Measurements from ENCODE around the gene FBXW10B.
"Not testable (repeated sequence)": the region's sequence is repeated elsewhere in the genome, so short reads cannot be mapped to it uniquely, and the experiment has no call there.

FBXW10B gene, protein sequence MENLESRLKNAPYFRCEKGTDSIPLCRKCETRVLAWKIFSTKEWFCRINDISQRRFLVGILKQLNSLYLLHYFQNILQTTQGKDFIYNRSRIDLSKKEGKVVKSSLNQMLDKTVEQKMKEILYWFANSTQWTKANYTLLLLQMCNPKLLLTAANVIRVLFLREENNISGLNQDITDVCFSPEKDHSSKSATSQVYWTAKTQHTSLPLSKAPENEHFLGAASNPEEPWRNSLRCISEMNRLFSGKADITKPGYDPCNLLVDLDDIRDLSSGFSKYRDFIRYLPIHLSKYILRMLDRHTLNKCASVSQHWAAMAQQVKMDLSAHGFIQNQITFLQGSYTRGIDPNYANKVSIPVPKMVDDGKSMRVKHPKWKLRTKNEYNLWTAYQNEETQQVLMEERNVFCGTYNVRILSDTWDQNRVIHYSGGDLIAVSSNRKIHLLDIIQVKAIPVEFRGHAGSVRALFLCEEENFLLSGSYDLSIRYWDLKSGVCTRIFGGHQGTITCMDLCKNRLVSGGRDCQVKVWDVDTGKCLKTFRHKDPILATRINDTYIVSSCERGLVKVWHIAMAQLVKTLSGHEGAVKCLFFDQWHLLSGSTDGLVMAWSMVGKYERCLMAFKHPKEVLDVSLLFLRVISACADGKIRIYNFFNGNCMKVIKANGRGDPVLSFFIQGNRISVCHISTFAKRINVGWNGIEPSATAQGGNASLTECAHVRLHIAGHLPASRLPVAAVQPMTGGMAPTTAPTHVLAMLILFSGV

DNA sequence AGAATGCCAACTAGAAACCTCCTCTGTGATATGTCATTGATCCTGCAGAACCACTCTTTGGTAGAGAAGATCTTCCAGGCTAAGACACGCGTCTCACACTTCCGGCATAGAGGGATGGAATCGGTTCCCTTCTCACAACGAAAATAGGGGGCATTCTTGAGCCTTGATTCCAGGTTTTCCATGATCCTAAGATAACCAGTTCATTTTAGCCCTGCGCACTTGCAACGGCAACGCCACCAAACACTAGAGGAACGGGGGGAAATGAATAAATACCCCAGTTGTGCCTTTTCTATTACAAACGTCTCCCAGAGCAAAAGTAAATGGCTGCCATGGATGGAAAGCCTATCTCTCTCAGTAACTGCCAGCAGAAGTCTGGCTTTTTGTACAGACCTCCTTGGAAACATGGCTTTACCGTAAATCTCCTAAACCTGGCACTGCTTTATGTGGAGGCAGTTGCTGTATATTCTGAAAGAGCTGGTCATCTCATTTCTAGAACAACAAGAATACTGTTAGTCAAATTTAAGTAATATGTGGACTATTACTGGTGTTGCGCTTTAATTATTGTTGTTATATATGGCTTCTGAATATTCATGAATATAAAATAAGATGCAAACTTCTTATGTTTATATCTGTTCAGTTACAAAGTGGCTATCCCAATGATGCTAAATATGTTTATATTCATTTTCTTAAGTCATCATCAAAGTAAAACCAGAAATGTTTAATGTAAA is at the start of gene FBXW10B:
Gene FBXW10B, minus strand, starts transcription at position 374 of the 728 bp plus-strand sequence. Its CDS starts 192 bp downstream, at position 182.
- not testable (repeated sequence) for H3K9me3 ChIP-seq (ENCODE audit: low read length); H3K79me2 ChIP-seq (ENCODE audit: insufficient read depth, low read length); H3K4me1 ChIP-seq (ENCODE audit: insufficient read depth, low read length, severe bottlenecking); H3K36me3 ChIP-seq (ENCODE audit: insufficient read depth, low read length); H3K27ac ChIP-seq (ENCODE audit: low read depth, low read length, poor library complexity, severe bottlenecking); H2AFZ ChIP-seq (ENCODE audit: low read length); H4K20me1 ChIP-seq (ENCODE audit: insufficient read depth, low read length); H3K9me2 ChIP-seq (ENCODE audit: low read depth, low read length); H3F3A ChIP-seq (ENCODE audit: insufficient read depth, low read length); H3K27me3 ChIP-seq (ENCODE audit: insufficient read depth, low read length); H3K4me2 ChIP-seq (ENCODE audit: low read length); H3K9ac ChIP-seq (ENCODE audit: low read length); H3K4me3 ChIP-seq (ENCODE audit: low read depth, low read length, poor library complexity, severe bottlenecking)

DNA sequence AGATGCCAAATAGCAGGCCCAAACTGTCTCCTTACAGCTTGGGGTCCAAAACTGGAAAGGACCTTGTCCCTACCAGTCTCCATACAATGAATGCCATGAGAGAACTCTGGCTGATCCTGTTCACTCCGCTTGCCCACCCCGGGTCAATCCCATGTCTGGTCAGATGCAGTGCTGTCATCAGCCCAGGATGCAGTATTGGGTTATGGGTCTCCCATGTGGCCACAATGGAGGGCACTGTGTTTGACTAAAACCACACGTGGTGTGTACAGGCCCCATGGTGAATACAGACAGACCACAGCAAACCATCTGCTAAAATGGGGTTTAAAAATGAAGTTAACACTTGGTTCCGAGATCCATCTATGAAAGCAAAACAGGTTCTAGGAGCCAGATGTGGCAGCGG is 44.2 kb upstream of the FBXW10B start:
- no peaks in the 10 kb centered on the region for H3K79me2 ChIP-seq (ENCODE audit: insufficient read depth, low read length)
- TF ChIP-seq EZH2 (IDR thresholded peaks at IDR 0.05; ENCODE audit: borderline replicate concordance, low read length) = no peak
- TF ChIP-seq, protein P1, sequence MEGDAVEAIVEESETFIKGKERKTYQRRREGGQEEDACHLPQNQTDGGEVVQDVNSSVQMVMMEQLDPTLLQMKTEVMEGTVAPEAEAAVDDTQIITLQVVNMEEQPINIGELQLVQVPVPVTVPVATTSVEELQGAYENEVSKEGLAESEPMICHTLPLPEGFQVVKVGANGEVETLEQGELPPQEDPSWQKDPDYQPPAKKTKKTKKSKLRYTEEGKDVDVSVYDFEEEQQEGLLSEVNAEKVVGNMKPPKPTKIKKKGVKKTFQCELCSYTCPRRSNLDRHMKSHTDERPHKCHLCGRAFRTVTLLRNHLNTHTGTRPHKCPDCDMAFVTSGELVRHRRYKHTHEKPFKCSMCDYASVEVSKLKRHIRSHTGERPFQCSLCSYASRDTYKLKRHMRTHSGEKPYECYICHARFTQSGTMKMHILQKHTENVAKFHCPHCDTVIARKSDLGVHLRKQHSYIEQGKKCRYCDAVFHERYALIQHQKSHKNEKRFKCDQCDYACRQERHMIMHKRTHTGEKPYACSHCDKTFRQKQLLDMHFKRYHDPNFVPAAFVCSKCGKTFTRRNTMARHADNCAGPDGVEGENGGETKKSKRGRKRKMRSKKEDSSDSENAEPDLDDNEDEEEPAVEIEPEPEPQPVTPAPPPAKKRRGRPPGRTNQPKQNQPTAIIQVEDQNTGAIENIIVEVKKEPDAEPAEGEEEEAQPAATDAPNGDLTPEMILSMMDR (IDR thresholded peaks at IDR 0.05; ENCODE audit: low read length) = no peak
- H3K27me3 ChIP-seq (ENCODE audit: insufficient read depth, low read length) = no peaks in the 10 kb centered on the region
- no peak overlapping the region for H3K9ac ChIP-seq (ENCODE audit: low read length)
- H3K9me3 ChIP-seq (ENCODE audit: low read length) = no peaks in the 10 kb centered on the region
- H4K20me1 ChIP-seq (ENCODE audit: insufficient read depth, low read length) = no peaks in the 10 kb centered on the region
- no peaks in the 10 kb centered on the region for H3K9me2 ChIP-seq (ENCODE audit: low read depth, low read length)
- H3K4me1 ChIP-seq (ENCODE audit: insufficient read depth, low read length, severe bottlenecking) = no peaks in the 10 kb centered on the region
- no peak overlapping the region for H3K4me2 ChIP-seq (ENCODE audit: low read length)
- no peak overlapping the region for H3K27ac ChIP-seq (ENCODE audit: low read depth, low read length, poor library complexity, severe bottlenecking)
- no peak overlapping the region for H3K4me3 ChIP-seq (ENCODE audit: low read depth, low read length, poor library complexity, severe bottlenecking)
- peaks cover 23% of the 10 kb centered on the region; the same call in 1 of the 2 replicates for H3K36me3 ChIP-seq (ENCODE audit: insufficient read depth, low read length)
- no peaks in the 10 kb centered on the region for H3F3A ChIP-seq (ENCODE audit: insufficient read depth, low read length)
- H2AFZ ChIP-seq (ENCODE audit: low read length) = no peak overlapping the region

DNA sequence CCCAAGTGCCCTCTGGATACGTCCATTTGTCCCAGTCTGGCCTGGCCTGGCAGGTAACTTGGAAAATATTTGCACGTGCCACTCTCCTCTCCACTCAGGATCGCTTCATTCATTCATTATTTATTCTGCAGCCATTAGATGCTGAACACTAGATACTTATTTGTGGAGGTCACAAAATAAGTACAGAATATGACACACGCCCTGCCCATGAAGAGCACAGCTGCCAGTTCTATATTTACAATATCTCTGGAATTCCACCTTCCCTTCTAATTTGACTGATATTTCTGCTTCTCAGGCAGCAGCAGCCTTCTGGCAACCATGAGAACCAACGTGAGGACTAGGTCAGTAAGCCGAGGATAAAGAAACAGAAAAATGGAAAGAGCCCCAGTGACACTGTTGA is 43.7 kb upstream of the FBXW10B start:
- Histone ChIP-seq H3F3A (ENCODE audit: insufficient read depth, low read length) (no peaks in the 10 kb centered on the region), H3K36me3 (ENCODE audit: insufficient read depth, low read length) (peaks cover 24% of the 10 kb centered on the region; the same call in 1 of the 2 replicates), H3K4me3 (ENCODE audit: low read depth, low read length, poor library complexity, severe bottlenecking) (no peak overlapping the region), H3K27ac (ENCODE audit: low read depth, low read length, poor library complexity, severe bottlenecking) (no peak overlapping the region), H3K4me2 (ENCODE audit: low read length) (no peak overlapping the region), H3K9me3 (ENCODE audit: low read length) (no peaks in the 10 kb centered on the region), H3K27me3 (ENCODE audit: insufficient read depth, low read length) (no peaks in the 10 kb centered on the region), H4K20me1 (ENCODE audit: insufficient read depth, low read length) (no peaks in the 10 kb centered on the region), H3K9me2 (ENCODE audit: low read depth, low read length) (no peaks in the 10 kb centered on the region), H2AFZ (ENCODE audit: low read length) (no peak overlapping the region), H3K4me1 (ENCODE audit: insufficient read depth, low read length, severe bottlenecking) (no peaks in the 10 kb centered on the region), H3K9ac (ENCODE audit: low read length) (no peak overlapping the region), H3K79me2 (ENCODE audit: insufficient read depth, low read length) (no peaks in the 10 kb centered on the region)
- TF ChIP-seq, protein P1 (IDR thresholded peaks at IDR 0.05; ENCODE audit: low read length) = no peak
- no peak for TF ChIP-seq EZH2 (IDR thresholded peaks at IDR 0.05; ENCODE audit: borderline replicate concordance, low read length)

Measured in OCI-LY1 (cell line).